MM.1S (cell line): ENCODE data around the gene MLLT1.

Experiments used
- DNase-seq: peaks from one replicate; pipeline ENCODE4 v3.0.0-alpha.2; 2015
- H2AFZ ChIP-seq: fragments of 300-600 bp; sonication (generic); 2 replicates; pipeline ENCODE4 v1.6.0; 2016; ENCODE audit warnings: antibody characterized with exemption, low read length
- H3F3A ChIP-seq: fragments of 300-600 bp; sonication (generic); 2 replicates; pipeline ENCODE4 v1.6.1; 2016; ENCODE audit warnings: mild to moderate bottlenecking, antibody characterized with exemption, low read length, moderate library complexity, mixed read lengths; ENCODE audit not compliant: insufficient read depth
- H3K27ac ChIP-seq: fragments of 300-600 bp; sonication (generic); 2 replicates; pipeline ENCODE4 v1.5.1; 2016; ENCODE audit warnings: mild to moderate bottlenecking, low read length
- H3K27me3 ChIP-seq: fragments of 300-600 bp; sonication (generic); replicated peaks from 2 replicates; pipeline ENCODE4 v1.6.0; 2016; ENCODE audit warnings: low read length; ENCODE audit not compliant: insufficient read depth
- H3K36me3 ChIP-seq: fragments of 300-600 bp; sonication (generic); replicated peaks from 2 replicates; pipeline ENCODE4 v1.6.1; 2016; ENCODE audit warnings: mild to moderate bottlenecking, low read length, mixed read lengths; ENCODE audit not compliant: insufficient read depth
- H3K4me1 ChIP-seq: fragments of 300-600 bp; sonication (generic); 2 replicates; pipeline ENCODE4 v1.6.1; 2016; ENCODE audit warnings: low read length, mixed read lengths
- H3K4me2 ChIP-seq: fragments of 300-600 bp; sonication (generic); 2 replicates; pipeline ENCODE4 v1.6.0; 2016; ENCODE audit warnings: low read depth, low read length
- H3K4me3 ChIP-seq: fragments of 300-600 bp; sonication (generic); 2 replicates; pipeline ENCODE4 v1.5.1; 2016; ENCODE audit warnings: low read length, mixed read lengths
- H3K79me2 ChIP-seq: fragments of 300-600 bp; sonication (generic); 2 replicates; pipeline ENCODE4 v1.6.1; 2016; ENCODE audit warnings: mixed run types, low read length, mixed read lengths
- H3K9ac ChIP-seq: fragments of 300-600 bp; sonication (generic); 2 replicates; pipeline ENCODE4 v1.6.1; 2016; ENCODE audit warnings: low read length, mixed read lengths
- H3K9me2 ChIP-seq: fragments of 300-600 bp; sonication (generic); replicated peaks from 2 replicates; pipeline ENCODE4 v1.6.1; 2016; ENCODE audit warnings: mild to moderate bottlenecking, low read length, mixed read lengths; ENCODE audit not compliant: insufficient read depth
- H3K9me3 ChIP-seq: fragments of 300-600 bp; sonication (generic); replicated peaks from 2 replicates; pipeline ENCODE4 v1.6.1; 2016; ENCODE audit warnings: mild to moderate bottlenecking, low read length, mixed read lengths; ENCODE audit not compliant: insufficient read depth
- H4K20me1 ChIP-seq: fragments of 300-600 bp; sonication (generic); 2 replicates; pipeline ENCODE4 v1.6.1; 2016; ENCODE audit warnings: mild to moderate bottlenecking, low read length, moderate library complexity, mixed read lengths; ENCODE audit not compliant: insufficient read depth
- EZH2 ChIP-seq: fragments of 300-600 bp; sonication (generic); optimal IDR thresholded peaks from 2 replicates; pipeline ENCODE3; 2017; ENCODE audit warnings: low read depth, mild to moderate bottlenecking, antibody characterized with exemption, low read length, mixed read lengths
- EZH2phosphoT487 ChIP-seq: fragments of 300-600 bp; sonication (generic); IDR thresholded peaks from 2 replicates; pipeline ENCODE4 v1.6.1; 2018; ENCODE audit warnings: antibody characterized with exemption, low read length
- TF ChIP-seq, protein P1 (sequence below): fragments of 300-600 bp; sonication (generic); IDR thresholded peaks from 2 replicates; pipeline ENCODE4 v1.5.1; 2016; ENCODE audit warnings: antibody characterized with exemption, low read length, mixed read lengths

The MLLT1 gene

DNA sequence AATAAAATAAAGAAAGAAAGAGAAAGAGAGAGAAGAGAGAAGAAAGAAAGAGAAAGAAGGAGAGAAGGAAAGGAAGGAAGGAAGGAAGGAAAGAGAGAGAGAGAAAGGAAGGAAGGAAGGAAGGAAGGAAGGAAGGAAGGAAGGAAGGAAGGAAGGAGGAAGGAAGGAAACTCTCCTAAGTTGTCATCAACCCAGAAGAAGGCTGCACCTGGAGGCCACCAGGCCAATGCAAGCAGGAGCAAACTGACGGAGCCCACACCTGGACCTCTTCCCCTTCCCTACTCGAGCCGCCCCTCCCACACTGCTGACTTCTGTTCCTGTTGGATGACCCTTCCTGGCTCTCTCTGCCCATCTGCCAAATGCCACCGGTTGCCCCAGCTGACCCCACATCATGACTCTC, 45.0 kb upstream of the MLLT1 start:
- no peak for TF ChIP-seq EZH2
- TF ChIP-seq EZH2phosphoT487 = no peak
- TF ChIP-seq, protein P1, sequence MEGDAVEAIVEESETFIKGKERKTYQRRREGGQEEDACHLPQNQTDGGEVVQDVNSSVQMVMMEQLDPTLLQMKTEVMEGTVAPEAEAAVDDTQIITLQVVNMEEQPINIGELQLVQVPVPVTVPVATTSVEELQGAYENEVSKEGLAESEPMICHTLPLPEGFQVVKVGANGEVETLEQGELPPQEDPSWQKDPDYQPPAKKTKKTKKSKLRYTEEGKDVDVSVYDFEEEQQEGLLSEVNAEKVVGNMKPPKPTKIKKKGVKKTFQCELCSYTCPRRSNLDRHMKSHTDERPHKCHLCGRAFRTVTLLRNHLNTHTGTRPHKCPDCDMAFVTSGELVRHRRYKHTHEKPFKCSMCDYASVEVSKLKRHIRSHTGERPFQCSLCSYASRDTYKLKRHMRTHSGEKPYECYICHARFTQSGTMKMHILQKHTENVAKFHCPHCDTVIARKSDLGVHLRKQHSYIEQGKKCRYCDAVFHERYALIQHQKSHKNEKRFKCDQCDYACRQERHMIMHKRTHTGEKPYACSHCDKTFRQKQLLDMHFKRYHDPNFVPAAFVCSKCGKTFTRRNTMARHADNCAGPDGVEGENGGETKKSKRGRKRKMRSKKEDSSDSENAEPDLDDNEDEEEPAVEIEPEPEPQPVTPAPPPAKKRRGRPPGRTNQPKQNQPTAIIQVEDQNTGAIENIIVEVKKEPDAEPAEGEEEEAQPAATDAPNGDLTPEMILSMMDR = no peak
- Histone ChIP-seq H3K4me3 (no peak overlapping the region), H3K4me1 (no peaks in the 10 kb centered on the region), H3F3A (no peaks in the 10 kb centered on the region), H3K27ac (no peak overlapping the region), H3K9me2 (no peaks in the 10 kb centered on the region), H3K9ac (no peak overlapping the region), H3K36me3 (no peaks in the 10 kb centered on the region), H3K9me3 (no peaks in the 10 kb centered on the region), H2AFZ (no peak overlapping the region), H3K4me2 (no peak overlapping the region), H3K27me3 (peaks cover 78% of the 10 kb centered on the region), H3K79me2 (no peaks in the 10 kb centered on the region), H4K20me1 (no peaks in the 10 kb centered on the region)
- DNase-seq = no peak

DNA sequence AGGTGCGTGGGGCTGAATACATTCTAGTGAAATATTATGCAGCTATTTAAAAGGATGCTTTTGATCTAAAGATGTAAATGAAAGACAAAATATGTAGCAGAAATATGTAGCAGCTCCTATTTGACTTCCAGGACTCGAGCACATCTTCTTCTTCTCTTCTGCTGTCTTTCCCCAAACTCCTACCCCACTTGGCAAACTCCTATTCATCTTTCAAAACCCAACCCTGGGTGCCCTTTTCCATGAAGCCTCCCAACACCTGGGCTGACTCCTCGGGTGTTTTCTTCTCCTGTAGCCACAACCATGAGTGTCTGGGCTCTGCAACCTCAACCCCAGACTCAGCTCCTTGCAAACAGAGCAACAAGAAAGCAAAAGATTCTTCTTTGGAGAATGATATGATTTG, 42.5 kb upstream of the MLLT1 start:
- Histone ChIP-seq H3K4me1 (no peaks in the 10 kb centered on the region), H3K36me3 (no peaks in the 10 kb centered on the region), H3K27me3 (peaks cover 89% of the 10 kb centered on the region), H3K9me2 (no peaks in the 10 kb centered on the region), H3F3A (no peaks in the 10 kb centered on the region), H3K4me2 (no peak overlapping the region), H3K27ac (no peak overlapping the region), H3K9me3 (no peaks in the 10 kb centered on the region), H3K79me2 (no peaks in the 10 kb centered on the region), H2AFZ (no peak overlapping the region), H3K9ac (no peak overlapping the region), H4K20me1 (no peaks in the 10 kb centered on the region), H3K4me3 (no peak overlapping the region)
- DNase-seq = no peak
- no peak for TF ChIP-seq EZH2phosphoT487
- TF ChIP-seq EZH2 = no peak
- TF ChIP-seq, protein P1 = no peak

DNA sequence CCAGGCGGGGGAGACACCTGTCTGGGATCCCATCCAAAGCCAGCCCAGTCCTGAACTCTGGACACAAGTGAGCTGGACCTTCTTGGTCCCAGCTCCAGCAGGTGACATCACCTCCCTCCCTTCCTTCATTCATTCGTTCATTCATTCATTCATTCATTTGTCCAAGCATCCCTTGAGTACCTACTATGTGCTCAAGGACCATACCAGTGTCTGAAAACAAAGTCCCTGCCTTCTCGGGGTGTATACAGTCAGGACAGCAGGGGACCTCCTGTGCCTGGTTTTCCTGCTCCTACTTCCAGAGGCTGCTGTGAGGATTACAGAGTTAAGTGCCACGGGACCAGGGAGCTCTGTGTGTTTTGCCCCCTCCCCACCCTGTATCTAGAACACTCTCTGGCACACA, 39.6 kb upstream of the MLLT1 start:
- DNase-seq = no peak
- no peaks in the 10 kb centered on the region for H3F3A ChIP-seq
- no peaks in the 10 kb centered on the region for H3K79me2 ChIP-seq
- TF ChIP-seq EZH2phosphoT487 (no peak), EZH2 (no peak)
- TF ChIP-seq, protein P1 = no peak
- no peaks in the 10 kb centered on the region for H3K4me1 ChIP-seq
- H3K4me3 ChIP-seq = no peak overlapping the region
- no peaks in the 10 kb centered on the region for H3K9me3 ChIP-seq
- no peak overlapping the region for H3K4me2 ChIP-seq
- no peak overlapping the region for H3K9ac ChIP-seq
- H4K20me1 ChIP-seq = no peaks in the 10 kb centered on the region
- no peak overlapping the region for H3K27ac ChIP-seq
- peaks cover 89% of the 10 kb centered on the region for H3K27me3 ChIP-seq
- no peak overlapping the region for H2AFZ ChIP-seq
- H3K36me3 ChIP-seq = no peaks in the 10 kb centered on the region
- no peaks in the 10 kb centered on the region for H3K9me2 ChIP-seq
